Endothelial cell of umbilical vein (primary cell): Measurements from ENCODE around the gene OR4E2. TPM values are rescaled to one million over a fixed set of nuclear protein-coding genes. Genes with fewer than 3 reads are reported as not detected.

Experiments used
- BruUV-seq: library from RNA; stranded (reverse); fragments of 400-500 nt; replicated peaks from 2 replicates; lab custom pipeline; 2021; lab: Mats Ljungman, UMichigan
- CTCF ChIA-PET: fragments of 300-600, 350-600 bp; sonication (Branson Sonifier 250); formaldehyde crosslinking; loops from one replicate; lab custom pipeline; 2021; ENCODE audit warnings: antibody characterized with exemption, inconsistent platforms; lab: Charles Lee
- POLR2A ChIA-PET: fragments of 300-600, 350-600 bp; sonication (Branson Sonifier 250); formaldehyde crosslinking; loops from one replicate; lab custom pipeline; 2021; ENCODE audit warnings: antibody characterized with exemption, inconsistent platforms; lab: Charles Lee
- DNase-seq: peaks from one replicate; pipeline ENCODE4 v3.0.0-alpha.2; 2011; ENCODE audit warnings: low read depth, low spot score
- FAIRE-seq: peaks from 2 replicates; lab custom pipeline; 2011; peaks lifted over from hg19 to GRCh38; lab: Jason Lieb, UNC
- H2AFZ ChIP-seq: 2 replicates; pipeline ENCODE4 v1.6.0; 2012; ENCODE audit warnings: low read depth, low read length, control low read depth, inconsistent platforms
- H3K27ac ChIP-seq: 2 replicates; pipeline ENCODE4 v1.5.1; 2011; ENCODE audit warnings: low read depth, mild to moderate bottlenecking, control low read depth, low read length, moderate library complexity; ENCODE audit not compliant: insufficient read depth
- H3K27me3 ChIP-seq, 2 experiments: 2 replicates each; pipeline versions ENCODE4 v1.6.0 to v1.6.1; 2011; ENCODE audit warnings: low read length in 2 of 2, mixed read lengths in 1 of 2; ENCODE audit not compliant: control insufficient read depth in 2 of 2, insufficient read depth in 2 of 2
- H3K36me3 ChIP-seq, 2 experiments: 2 replicates in 1 of 2; 3 replicates in 1 of 2; pipeline ENCODE4 v1.5.1; 2011; ENCODE audit warnings: low read length in 2 of 2, mild to moderate bottlenecking in 1 of 2, moderate library complexity in 1 of 2; ENCODE audit not compliant: control insufficient read depth in 2 of 2, insufficient read depth in 2 of 2; ENCODE audit errors: extremely low read depth in 1 of 2
- H3K4me1 ChIP-seq: 3 replicates; pipeline ENCODE4 v1.5.1; 2011; ENCODE audit warnings: mild to moderate bottlenecking, low read length; ENCODE audit not compliant: control insufficient read depth, insufficient read depth; ENCODE audit errors: extremely low read depth
- H3K4me2 ChIP-seq: 2 replicates; pipeline ENCODE4 v1.6.1; 2011; ENCODE audit warnings: low read length, control low read depth, mixed read lengths; ENCODE audit not compliant: insufficient read depth
- H3K4me3 ChIP-seq, 3 experiments: fragments of 200-600 bp in 1 of 3; sonication (generic), shearing (Covaris generic) in 1 of 3; replicated peaks in 1 of 3; 2 replicates each; pipeline ENCODE4 v1.5.1; 2011 to 2016; ENCODE audit warnings: control low read depth in 3 of 3, low read length in 3 of 3, mild to moderate bottlenecking in 2 of 3, inconsistent platforms in 1 of 3, low read depth in 1 of 3, moderate library complexity in 1 of 3; ENCODE audit not compliant: insufficient read depth in 1 of 3
- H3K79me2 ChIP-seq: 2 replicates; pipeline ENCODE4 v1.6.0; 2012; ENCODE audit warnings: low read length, inconsistent platforms; ENCODE audit not compliant: control insufficient read depth, insufficient read depth
- H3K9ac ChIP-seq: replicated peaks from 2 replicates; pipeline ENCODE3; 2011; ENCODE audit warnings: low read length, control low read depth; ENCODE audit not compliant: insufficient read depth; ENCODE audit errors: extremely low read depth
- H3K9me1 ChIP-seq: replicated peaks from 3 replicates; pipeline ENCODE4 v1.6.0; 2011; ENCODE audit warnings: mild to moderate bottlenecking, low read length; ENCODE audit not compliant: control insufficient read depth, insufficient read depth; ENCODE audit errors: extremely low read depth
- H3K9me3 ChIP-seq: replicated peaks from 2 replicates; pipeline ENCODE4 v1.5.1; 2012; ENCODE audit warnings: low read length, inconsistent platforms; ENCODE audit not compliant: control insufficient read depth, insufficient read depth
- H4K20me1 ChIP-seq: replicated peaks from 2 replicates; pipeline ENCODE3; 2011; ENCODE audit warnings: mild to moderate bottlenecking, low read length; ENCODE audit not compliant: control insufficient read depth, insufficient read depth; ENCODE audit errors: extremely low read depth
- CTCF ChIP-seq, 2 donors: IDR thresholded peaks; 1 replicate in 1 of 2; 2 replicates in 1 of 2; pipeline ENCODE4 v1.5.1; 2011; ENCODE audit warnings: low read length in 2 of 2, mild to moderate bottlenecking in 2 of 2, moderate library complexity in 2 of 2, control low read depth in 1 of 2, inconsistent platforms in 1 of 2, low read depth in 1 of 2; ENCODE audit not compliant: insufficient read depth in 1 of 2; ENCODE audit errors: extremely low read depth in 1 of 2
- EZH2 ChIP-seq: IDR thresholded peaks from 2 replicates; pipeline ENCODE4 v1.6.1; 2012; ENCODE audit warnings: borderline replicate concordance, low read depth, mild to moderate bottlenecking, moderate library complexity, low read length, inconsistent platforms; ENCODE audit not compliant: severe bottlenecking
- FOS ChIP-seq: IDR thresholded peaks from 2 replicates; pipeline ENCODE4 v1.6.1; 2011; ENCODE audit warnings: mild to moderate bottlenecking, low read length, moderate library complexity, borderline replicate concordance; ENCODE audit not compliant: insufficient read depth
- GATA2 ChIP-seq: IDR thresholded peaks from 2 replicates; pipeline ENCODE4 v1.7.0; 2011; ENCODE audit warnings: low read depth, mild to moderate bottlenecking, moderate library complexity, mixed read lengths, low read length; ENCODE audit not compliant: insufficient read length, insufficient read depth
- JUN ChIP-seq: IDR thresholded peaks from 2 replicates; pipeline ENCODE4 v1.6.1; 2011; ENCODE audit warnings: borderline replicate concordance, low read depth; ENCODE audit not compliant: insufficient read length, insufficient read depth
- MAX ChIP-seq: IDR thresholded peaks from 2 replicates; pipeline ENCODE4 v1.6.1; 2011; ENCODE audit not compliant: insufficient read depth, insufficient read length
- MYC ChIP-seq: IDR thresholded peaks from one replicate; pipeline ENCODE4 v1.6.1; 2011; ENCODE audit warnings: mild to moderate bottlenecking, low read depth, low read length
- POLR2A ChIP-seq: IDR thresholded peaks from 2 replicates; pipeline ENCODE4 v1.6.1; 2012; ENCODE audit warnings: low read depth, mild to moderate bottlenecking, control low read depth, low read length
- POLR2AphosphoS5 ChIP-seq: IDR thresholded peaks from 2 replicates; pipeline ENCODE4 v1.6.1; 2012; ENCODE audit warnings: low read depth, mild to moderate bottlenecking, control low read depth, low read length, moderate library complexity; ENCODE audit not compliant: insufficient read depth
- dilution Hi-C: fragments of 300-500 bp; cut with MboI; formaldehyde crosslinking; loops from one replicate; pipeline ENCODE4 v1.15.0; 2019; ENCODE audit warnings: low sequenced_read_pairs; ENCODE audit not compliant: extremely low pct_ligation_motif_present
- intact Hi-C: fragments of 100-400 bp; cut with micrococcal nuclease; formaldehyde crosslinking; loops from one replicate; pipeline ENCODE4 v1.10.0; 2022
- polyA plus RNA-seq, 4 experiments: library from polyadenylated mRNA; depleted of rRNA in 3 of 4; stranded (reverse) in 3 of 4; unstranded in 1 of 4; fragments of >200 nt; gene quantifications; 2 replicates each; pipeline versions ENCODE4 v1.2.1 to v1.2.3, GENCODE V29; 2011 to 2012; ENCODE audit warnings: missing spikeins in 1 of 4
- total RNA-seq: library from RNA; stranded (reverse); gene quantifications from 2 replicates; pipeline ENCODE4 v1.2.3, GENCODE V29; 2021

The OR4E2 gene
- total and polyA plus RNA-seq, 2 donors (not counting 3 experiments of a cell fraction or from before 2014, with no cell fraction given): not detected

GRCh38 chr14:21631084-21631483 is 22.6 kb upstream of the OR4E2 start:
- Histone ChIP-seq H3K4me1 (no peaks in the 10 kb centered on the region), H3K27me3 (no peaks in the 10 kb centered on the region), H3K9ac (no peak overlapping the region), H3K4me2 (no peak overlapping the region), H3K27ac (no peak overlapping the region), H4K20me1 (no peaks in the 10 kb centered on the region), H3K9me3 (no peaks in the 10 kb centered on the region), H2AFZ (no peak overlapping the region), H3K36me3 (no peaks in the 10 kb centered on the region), H3K9me1 (no peaks in the 10 kb centered on the region), H3K79me2 (no peaks in the 10 kb centered on the region), H3K4me3 (no peak overlapping the region)
- ChIA-PET POLR2A (no interaction called here), CTCF (no interaction called here)
- BruUV-seq: no TSS peak
- DNase-seq (no peak), FAIRE-seq (no peak)
- no peak for TF ChIP-seq JUN
- TF ChIP-seq EZH2: no peak
- no peak for TF ChIP-seq MAX
- no peak for TF ChIP-seq POLR2A
- TF ChIP-seq MYC: no peak
- TF ChIP-seq GATA2: no peak
- TF ChIP-seq POLR2AphosphoS5: no peak
- TF ChIP-seq FOS: no peak
- TF ChIP-seq CTCF (IDR thresholded peaks at IDR 0.05; ENCODE audit: extremely low read depth in 1 of 2, insufficient read depth in 1 of 2, low read depth in 1 of 2, low read length in 2 of 2): no peak
- intact Hi-C loops: no loop called here
- dilution Hi-C loops: no loop called here
